GM10248 (cell line): ENCODE measurements around the gene IL36B.

Source experiments
- CTCF ChIA-PET: fragments of 300-600 bp; sonication (Branson Sonifier 250); formaldehyde crosslinking; extraction: SDS; loops from one replicate; lab custom pipeline; 2021; ENCODE audit warnings: antibody characterized with exemption; lab: Yijun Ruan, JAX
- POLR2A ChIA-PET: fragments of 350-650 bp; sonication (Branson Sonifier 250); formaldehyde crosslinking; extraction: SDS; loops from one replicate; lab custom pipeline; 2020; ENCODE audit warnings: antibody characterized with exemption; lab: Yijun Ruan, JAX
- DNase-seq: peaks from one replicate; pipeline ENCODE4 v3.0.0; 2012; ENCODE audit errors: extremely low spot score
- TF ChIP-seq, protein P1 (sequence below): IDR thresholded peaks from 2 replicates; pipeline ENCODE4 v1.5.1; 2012; ENCODE audit warnings: mild to moderate bottlenecking, low read depth; ENCODE audit errors: extremely low read depth, missing control alignments, control extremely low read depth

Gene IL36B

DNA sequence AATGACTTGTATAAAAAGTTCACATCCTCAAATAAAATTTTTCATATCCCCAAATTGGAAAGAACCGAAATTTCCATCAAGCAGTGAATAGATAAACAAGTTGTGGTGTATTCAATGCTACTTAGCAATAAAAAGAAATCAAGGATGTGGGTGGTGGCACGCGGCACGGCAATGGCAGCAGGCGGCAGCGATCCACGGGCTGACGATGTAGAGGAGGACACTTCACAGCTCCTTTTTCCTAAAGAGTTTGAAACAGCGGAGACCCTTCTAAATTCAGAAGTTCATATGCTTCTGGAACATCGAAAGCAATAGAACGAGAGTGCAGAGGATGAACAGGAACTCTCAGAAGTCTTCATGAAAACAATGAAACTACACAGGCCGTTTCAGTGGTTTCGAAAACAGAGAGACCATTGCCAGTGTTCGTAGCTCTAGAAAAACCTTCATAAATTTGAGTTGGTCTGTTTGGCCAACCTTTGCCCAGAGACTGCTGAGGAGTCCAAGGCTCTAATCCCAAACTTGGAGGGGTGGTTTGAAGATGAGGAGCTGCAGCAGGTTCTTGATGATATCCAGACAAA lies 57.2 kb downstream of the IL36B start:
- no peak for DNase-seq
- TF ChIP-seq, protein P1, sequence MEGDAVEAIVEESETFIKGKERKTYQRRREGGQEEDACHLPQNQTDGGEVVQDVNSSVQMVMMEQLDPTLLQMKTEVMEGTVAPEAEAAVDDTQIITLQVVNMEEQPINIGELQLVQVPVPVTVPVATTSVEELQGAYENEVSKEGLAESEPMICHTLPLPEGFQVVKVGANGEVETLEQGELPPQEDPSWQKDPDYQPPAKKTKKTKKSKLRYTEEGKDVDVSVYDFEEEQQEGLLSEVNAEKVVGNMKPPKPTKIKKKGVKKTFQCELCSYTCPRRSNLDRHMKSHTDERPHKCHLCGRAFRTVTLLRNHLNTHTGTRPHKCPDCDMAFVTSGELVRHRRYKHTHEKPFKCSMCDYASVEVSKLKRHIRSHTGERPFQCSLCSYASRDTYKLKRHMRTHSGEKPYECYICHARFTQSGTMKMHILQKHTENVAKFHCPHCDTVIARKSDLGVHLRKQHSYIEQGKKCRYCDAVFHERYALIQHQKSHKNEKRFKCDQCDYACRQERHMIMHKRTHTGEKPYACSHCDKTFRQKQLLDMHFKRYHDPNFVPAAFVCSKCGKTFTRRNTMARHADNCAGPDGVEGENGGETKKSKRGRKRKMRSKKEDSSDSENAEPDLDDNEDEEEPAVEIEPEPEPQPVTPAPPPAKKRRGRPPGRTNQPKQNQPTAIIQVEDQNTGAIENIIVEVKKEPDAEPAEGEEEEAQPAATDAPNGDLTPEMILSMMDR: no peak
- CTCF ChIA-PET: no interaction called here
- POLR2A ChIA-PET: no interaction called here

DNA sequence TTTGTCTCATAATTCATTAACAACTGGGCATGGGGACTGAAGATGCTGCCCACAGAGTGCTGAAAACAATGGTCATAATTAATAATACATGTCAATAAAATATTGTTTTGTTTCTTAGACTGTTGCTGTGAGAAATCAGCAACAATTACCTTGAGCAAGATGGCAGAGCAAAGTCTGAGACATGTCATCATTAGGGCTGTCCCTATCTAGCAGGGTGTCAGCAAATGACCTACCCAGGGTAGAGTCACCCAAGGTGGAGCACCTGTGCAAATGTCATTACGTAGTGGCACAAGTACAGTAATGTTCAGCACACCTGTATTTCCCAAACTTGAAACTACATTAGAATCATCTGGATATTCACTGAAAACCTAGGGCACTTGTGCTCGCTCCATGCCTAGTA lies 58.0 kb downstream of the IL36B start:
- TF ChIP-seq, protein P1: no peak

DNA sequence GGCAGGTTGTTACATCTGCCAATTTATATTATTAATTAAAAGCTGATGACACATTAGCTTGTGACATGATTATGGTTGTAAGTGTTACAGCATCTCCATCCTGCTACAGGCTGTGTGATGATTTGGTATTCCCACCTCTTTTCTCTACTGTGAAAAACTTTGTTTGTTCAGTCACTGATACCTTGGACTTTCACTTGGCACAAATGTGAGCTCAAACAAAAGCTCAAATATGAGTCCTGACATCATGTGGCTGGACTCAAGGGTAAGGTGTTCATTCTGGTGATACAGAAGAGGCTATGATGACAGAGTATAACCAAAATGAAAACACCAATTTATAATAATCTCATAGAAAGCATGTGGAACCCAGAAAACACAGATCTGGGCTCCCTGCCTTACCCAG lies 58.8 kb downstream of the IL36B start:
- ChIA-PET CTCF (interaction anchor here (1.2 kb wide), 1 partner anchor 51 kb away, joined by 3 read pairs; no protein-coding TSS in a partner anchor), POLR2A (no interaction called here)

More for the DNA sequence above, 58.0 kb downstream of the IL36B start:
- no peak for DNase-seq
- POLR2A ChIA-PET: no interaction called here
- CTCF ChIA-PET: no interaction called here

DNA sequence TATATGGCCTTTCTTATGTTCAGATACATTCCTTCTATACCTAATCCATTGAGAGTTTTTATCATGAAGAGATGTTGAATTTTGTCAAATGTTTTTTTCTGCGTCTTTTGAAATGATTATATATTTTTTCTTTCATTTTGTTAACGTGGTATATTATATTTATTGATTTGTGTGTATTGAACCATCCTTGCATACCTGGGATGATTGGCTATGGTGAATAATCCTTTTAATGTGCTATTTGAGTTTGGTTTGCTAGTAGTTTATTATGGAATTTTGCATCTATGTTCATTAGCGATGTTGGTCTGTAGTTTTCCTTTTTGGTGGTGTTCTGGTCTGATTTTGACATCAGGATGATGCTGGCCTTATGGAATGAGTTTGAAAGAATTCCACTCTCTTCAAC lies 63.1 kb downstream of the IL36B start:
- TF ChIP-seq, protein P1: no peak
- DNase-seq: no peak
- ChIA-PET CTCF (no interaction called here), POLR2A (no interaction called here)

More for the DNA sequence above, 58.8 kb downstream of the IL36B start:
- DNase-seq: no peak
- TF ChIP-seq, protein P1: no peak

DNA sequence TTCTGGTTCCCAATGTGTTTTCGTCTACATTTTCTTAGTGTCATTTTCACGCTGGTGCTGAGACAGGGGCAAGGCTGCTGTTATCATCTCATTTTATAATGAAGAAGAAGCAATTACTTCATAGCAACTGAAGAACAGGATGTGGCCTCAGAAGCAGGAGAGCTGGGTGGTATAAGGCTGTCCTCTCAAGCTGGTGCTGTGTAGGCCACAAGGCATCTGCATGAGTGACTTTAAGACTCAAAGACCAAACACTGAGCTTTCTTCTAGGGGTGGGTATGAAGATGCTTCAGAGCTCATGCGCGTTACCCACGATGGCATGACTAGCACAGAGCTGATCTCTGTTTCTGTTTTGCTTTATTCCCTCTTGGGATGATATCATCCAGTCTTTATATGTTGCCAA lies 67.6 kb downstream of the IL36B start:
- DNase-seq: no peak
- TF ChIP-seq, protein P1: no peak
- ChIA-PET POLR2A (no interaction called here), CTCF (interaction anchor here (0.9 to 1.5 kb wide), 2 partner anchors 10 to 43 kb away, joined by 3 to 6 read pairs; no protein-coding TSS in a partner anchor)

DNA sequence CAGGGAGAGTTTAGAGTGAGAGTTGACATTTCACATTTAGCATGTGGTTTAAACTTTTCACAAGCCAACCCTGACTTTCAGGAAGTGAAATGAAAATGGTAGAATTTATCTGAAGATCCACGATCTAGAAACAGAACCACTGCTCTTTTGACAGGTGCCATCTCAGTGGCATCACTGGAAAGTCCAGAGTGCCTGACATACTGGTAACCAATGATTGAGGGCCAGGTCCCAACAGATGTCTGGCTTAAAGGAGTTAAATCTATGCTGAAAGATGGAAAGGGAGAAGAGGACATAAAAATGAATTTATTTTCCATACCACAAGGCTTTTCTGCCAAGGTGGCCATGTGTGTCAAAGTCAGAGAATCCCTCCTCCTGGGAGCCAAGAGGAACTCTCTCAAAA lies 72.1 kb downstream of the IL36B start:
- ChIA-PET POLR2A (no interaction called here), CTCF (interaction anchor here (1.8 to 1.9 kb wide), 2 partner anchors 13 to 22 kb away, joined by 4 read pairs; no protein-coding TSS in a partner anchor)
- TF ChIP-seq, protein P1: no peak
- no peak for DNase-seq
